IMR-90 (cell line): ENCODE results near the gene SOX8. TPM values are rescaled to one million over a fixed set of nuclear protein-coding genes. Genes with fewer than 3 reads are reported as not detected.

Experiments
- ATAC-seq: fragments of 200-7000 bp; cut with Tn5 transposase; 2 replicates; pipeline ENCODE4 v1.9.1; 2020; ENCODE audit warnings: low read depth, mild to moderate bottlenecking, moderate library complexity
- BruUV-seq: library from RNA; stranded (reverse); fragments of 400-500 nt; replicated peaks from 2 replicates; lab custom pipeline; 2021; lab: Mats Ljungman, UMichigan
- CTCF ChIA-PET: fragments of 300-600 bp; formaldehyde crosslinking; extraction: SDS; loops from one replicate; lab custom pipeline; 2021; ENCODE audit warnings: antibody characterized with exemption; lab: Yijun Ruan, JAX
- POLR2A ChIA-PET: fragments of 300-600 bp; sonication (Branson Sonifier 250); formaldehyde crosslinking; loops from one replicate; lab custom pipeline; 2022; ENCODE audit warnings: antibody characterized with exemption; ENCODE audit not compliant: unreplicated experiment; lab: Charles Lee
- DNase-seq: peaks from one replicate; pipeline ENCODE4 v3.0.0; 2013
- H2AFZ ChIP-seq: replicated peaks from 2 replicates; pipeline ENCODE3; 2013; ENCODE audit warnings: low read length, mild to moderate bottlenecking; ENCODE audit not compliant: poor library complexity
- H2AK5ac ChIP-seq: 2 replicates; pipeline ENCODE4 v1.6.1; 2013; ENCODE audit warnings: low read depth, low read length, inconsistent platforms
- H2AK9ac ChIP-seq: replicated peaks from 2 replicates; pipeline ENCODE3; 2013; ENCODE audit warnings: mild to moderate bottlenecking, low read depth, low read length, moderate library complexity; ENCODE audit not compliant: poor library complexity
- H2BK120ac ChIP-seq: 2 replicates; pipeline ENCODE4 v1.6.1; 2013; ENCODE audit warnings: low read depth, low read length, inconsistent platforms
- H2BK15ac ChIP-seq: 3 replicates; pipeline ENCODE4 v1.6.1; 2013; ENCODE audit warnings: low read depth, low read length, inconsistent platforms
- H2BK20ac ChIP-seq: 2 replicates; pipeline ENCODE4 v1.6.1; 2013; ENCODE audit warnings: low read depth, mild to moderate bottlenecking, inconsistent platforms, low read length, moderate library complexity
- H2BK5ac ChIP-seq: 2 replicates; pipeline ENCODE4 v1.6.1; 2013; ENCODE audit warnings: mild to moderate bottlenecking, low read depth, low read length, inconsistent platforms; ENCODE audit not compliant: poor library complexity, severe bottlenecking
- H3K14ac ChIP-seq: replicated peaks from 2 replicates; pipeline ENCODE4 v1.6.1; 2013; ENCODE audit warnings: low read depth, low read length, inconsistent platforms
- H3K18ac ChIP-seq: 2 replicates; pipeline ENCODE4 v1.6.1; 2013; ENCODE audit warnings: low read depth, low read length, control low read depth
- H3K23ac ChIP-seq: 2 replicates; pipeline ENCODE4 v1.6.1; 2013; ENCODE audit warnings: low read depth, low read length, inconsistent platforms
- H3K27ac ChIP-seq: 2 replicates; pipeline ENCODE4 v1.5.1; 2013; ENCODE audit warnings: mild to moderate bottlenecking, control low read depth, low read length; ENCODE audit not compliant: insufficient read depth
- H3K27me3 ChIP-seq: 2 replicates; pipeline ENCODE4 v1.6.1; 2013; ENCODE audit warnings: low read length; ENCODE audit not compliant: control insufficient read depth, insufficient read depth
- H3K36me3 ChIP-seq: 2 replicates; pipeline ENCODE4 v1.6.1; 2013; ENCODE audit warnings: low read length, mixed read lengths; ENCODE audit not compliant: control insufficient read depth, insufficient read depth
- H3K4ac ChIP-seq: 2 replicates; pipeline ENCODE4 v1.6.1; 2013; ENCODE audit warnings: low read depth, low read length, inconsistent platforms
- H3K4me1 ChIP-seq: 2 replicates; pipeline ENCODE4 v1.6.1; 2013; ENCODE audit warnings: low read length, mixed read lengths; ENCODE audit not compliant: control insufficient read depth, insufficient read depth
- H3K4me2 ChIP-seq: 2 replicates; pipeline ENCODE4 v1.6.1; 2013; ENCODE audit warnings: low read depth, mild to moderate bottlenecking, control low read depth, low read length, moderate library complexity
- H3K4me3 ChIP-seq: 2 replicates; pipeline ENCODE4 v1.5.1; 2013; ENCODE audit warnings: low read depth, mild to moderate bottlenecking, control low read depth, low read length, moderate library complexity; ENCODE audit not compliant: insufficient read depth
- H3K56ac ChIP-seq: 2 replicates; pipeline ENCODE4 v1.6.1; 2013; ENCODE audit warnings: low read length, inconsistent platforms; ENCODE audit not compliant: insufficient read depth; ENCODE audit errors: extremely low read depth
- H3K79me1 ChIP-seq, 2 experiments: 2 replicates each; pipeline ENCODE4 v1.6.1; 2013; ENCODE audit warnings: low read length in 2 of 2, inconsistent platforms in 1 of 2, low read depth in 1 of 2
- H3K9ac ChIP-seq: 2 replicates; pipeline ENCODE4 v1.6.1; 2013; ENCODE audit warnings: low read depth, low read length, control low read depth
- H3K9me1 ChIP-seq: 2 replicates; pipeline ENCODE4 v1.6.1; 2013; ENCODE audit warnings: low read length, inconsistent platforms; ENCODE audit not compliant: insufficient read depth
- H3K9me3 ChIP-seq: 2 replicates; pipeline ENCODE4 v1.6.1; 2013; ENCODE audit warnings: low read length; ENCODE audit not compliant: control insufficient read depth, insufficient read depth
- H4K20me1 ChIP-seq: 2 replicates; pipeline ENCODE4 v1.6.1; 2013; ENCODE audit warnings: low read length, inconsistent platforms; ENCODE audit not compliant: insufficient read depth
- H4K5ac ChIP-seq: 2 replicates; pipeline ENCODE4 v1.6.1; 2013; ENCODE audit warnings: mild to moderate bottlenecking, low read depth, low read length, control low read depth
- H4K8ac ChIP-seq, 2 experiments: 2 replicates each; pipeline ENCODE4 v1.6.1; 2013; ENCODE audit warnings: low read depth in 2 of 2, low read length in 2 of 2, control low read depth in 1 of 2, inconsistent platforms in 1 of 2
- H4K91ac ChIP-seq: 2 replicates; pipeline ENCODE4 v1.6.1; 2013; ENCODE audit warnings: low read depth, low read length, inconsistent platforms; ENCODE audit not compliant: insufficient read depth
- FOS ChIP-seq: fragments of 150-350 bp; IDR thresholded peaks from 2 replicates; pipeline ENCODE4 v1.6.1; 2016; ENCODE audit warnings: low read depth, low read length
- NFE2L2 ChIP-seq: fragments of 150-350 bp; IDR thresholded peaks from 2 replicates; pipeline ENCODE4 v1.6.1; 2016; ENCODE audit warnings: low read depth, mild to moderate bottlenecking, low read length
- SMC3 ChIP-seq: fragments of 150-350 bp; IDR thresholded peaks from 2 replicates; pipeline ENCODE4 v1.6.1; 2016; ENCODE audit warnings: low read depth, mild to moderate bottlenecking, antibody characterized with exemption, low read length, moderate library complexity
- WGBS, 2 experiments: methylation state at CpG; one replicate each; pipeline versions ENCODE4 v1.1.5 to v1.1.7; 2013; ENCODE audit warnings: missing lambda C conversion rate in 2 of 2; ENCODE audit not compliant: insufficient read length in 1 of 2; ENCODE audit errors: extremely low coverage in 2 of 2; 5-methylcytosine and 5-hydroxymethylcytosine counted together
- dilution Hi-C: fragments of 300-500 bp; cut with HindIII; formaldehyde crosslinking; loops from one replicate; pipeline ENCODE4 v1.14.3; 2018; ENCODE audit warnings: low sequenced_read_pairs; ENCODE audit not compliant: unreplicated experiment
- in situ Hi-C: fragments of 300-500 bp; cut with MboI; formaldehyde crosslinking; loops from 3 replicates; pipeline ENCODE4 v1.14.3; 2019; ENCODE audit warnings: low sequenced_read_pairs, inconsistent platforms, mixed read lengths
- intact Hi-C: fragments of 100-400 bp; cut with micrococcal nuclease; formaldehyde crosslinking; loops from 2 replicates; pipeline ENCODE4 v1.10.0; 2022
- polyA plus RNA-seq, 3 experiments: library from polyadenylated mRNA; depleted of rRNA; stranded (reverse); fragments of >200 nt; gene quantifications; 2 replicates each; pipeline ENCODE4 v1.2.3, GENCODE V29; 2012; ENCODE audit warnings: low replicate concordance in 1 of 3
- total RNA-seq: library from RNA; depleted of rRNA; stranded (reverse); fragments of >200 nt; gene quantifications from 2 replicates; pipeline ENCODE4 v1.2.3, GENCODE V29; 2012

Gene SOX8
- total and polyA plus RNA-seq, 2 of the 4 experiments (the other 2 are of a cell fraction), result under 0.01 to 0.26 TPM

- TF ChIP-seq FOS (no peak), NFE2L2 (no peak), SMC3 (no peak)
- dilution Hi-C loops, result no loop called here
- no peak overlapping the region for H4K91ac ChIP-seq
- H3K56ac ChIP-seq, result no peak overlapping the region
- no peak overlapping the region for H3K4me2 ChIP-seq
- no peak overlapping the region for H4K8ac ChIP-seq
- H2AK5ac ChIP-seq, result no peak overlapping the region
- in situ Hi-C loops, result no loop called here
- intact Hi-C loops, result no loop called here
- H3K14ac ChIP-seq, result no peak overlapping the region
- no peak overlapping the region for H2BK5ac ChIP-seq
- H3K23ac ChIP-seq, result no peak overlapping the region
- H2AFZ ChIP-seq, result no peak overlapping the region
- no peak overlapping the region for H4K5ac ChIP-seq
- H4K20me1 ChIP-seq, result no peaks in the 10 kb centered on the region; the same call in 1 of the 2 replicates
- H3K79me1 ChIP-seq, result peaks cover 8 to 11% of the 10 kb centered on the region in 2 experiments
- no peak for ATAC-seq
- H3K9me1 ChIP-seq, result peaks cover 7% of the 10 kb centered on the region
- H2BK20ac ChIP-seq, result no peak overlapping the region
- H3K4ac ChIP-seq, result no peak overlapping the region
- WGBS, 2 experiments, result 71% methylated on average over 13 of the region's 17 CpGs; no CpG with 5 or more reads in 1 of the 2 experiments
- peaks cover 8% of the 10 kb centered on the region for H3K4me1 ChIP-seq
- no peak overlapping the region for H2AK9ac ChIP-seq
- CTCF ChIA-PET, result no interaction called here
- no peak for DNase-seq
- no peak overlapping the region for H3K27ac ChIP-seq
- no peak overlapping the region for H2BK120ac ChIP-seq
- H3K9me3 ChIP-seq, result peaks cover 7% of the 10 kb centered on the region; the same call in 1 of the 2 replicates
- H2BK15ac ChIP-seq, result no peak overlapping the region
- BruUV-seq, result no TSS peak
- no peak overlapping the region for H3K9ac ChIP-seq
- POLR2A ChIA-PET, result no interaction called here
- no peak overlapping the region for H3K4me3 ChIP-seq
- H3K36me3 ChIP-seq, result no peaks in the 10 kb centered on the region
- H3K18ac ChIP-seq, result no peak overlapping the region
- peaks cover 50% of the 10 kb centered on the region for H3K27me3 ChIP-seq
These were observed 8.2 kb upstream of the SOX8 start for GRCh38 chr16:973366-973765.
